HG03175 (cell line): ENCODE data around the gene CCDC24.
A peak's percentile ranks its signal among the peaks of the same experiment; 100 is the strongest.

ENCODE experiments used
- ATAC-seq: cut with Tn5 transposase; IDR thresholded peaks from one replicate; pipeline ENCODE4 v1.9.1; 2021; ENCODE audit warnings: mild to moderate bottlenecking, moderate library complexity; ENCODE audit not compliant: unreplicated experiment

Gene CCDC24

DNA sequence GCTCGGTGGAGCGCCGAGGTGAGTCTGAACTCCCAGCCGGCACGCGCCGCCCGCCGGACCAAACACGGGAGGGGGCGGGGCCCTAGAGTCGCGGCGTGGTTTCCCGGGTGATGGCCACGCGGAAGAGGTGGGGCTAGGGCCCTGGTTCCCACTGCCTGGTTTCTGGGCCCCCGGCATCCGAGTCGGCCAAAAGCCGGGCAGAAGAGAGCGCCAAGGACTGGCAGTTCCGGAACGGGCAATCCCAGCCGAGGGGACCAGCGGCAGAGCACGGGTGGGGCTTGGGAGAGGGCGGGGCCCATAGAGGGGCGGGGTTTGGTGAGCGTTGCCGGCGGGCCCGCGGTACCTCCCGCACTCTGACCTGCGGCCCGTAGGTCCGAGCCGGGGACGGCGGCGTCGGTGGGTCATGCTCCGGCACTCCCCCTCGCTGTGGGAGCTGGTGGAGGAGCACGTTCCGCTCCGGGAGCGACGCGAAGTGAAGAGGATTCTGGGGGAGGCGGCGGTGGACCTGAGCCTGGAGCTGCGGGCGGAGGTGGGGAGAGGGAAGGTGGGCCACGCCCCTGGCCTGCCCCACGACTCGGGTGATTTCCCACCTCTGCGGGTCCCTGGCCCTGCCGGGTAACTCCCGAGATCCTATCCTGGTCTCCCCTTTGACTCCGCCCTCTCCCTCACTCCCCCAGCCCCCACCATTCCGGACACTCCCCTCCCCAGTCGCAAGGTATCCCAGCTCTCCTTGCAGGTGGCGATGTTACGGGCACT is at the start of gene CCDC24:
TSS of gene CCDC24 (plus strand) at position 124 of the 756 bp plus-strand sequence. CDS start at position 404, 280 bp downstream.
- ATAC-seq, result peak; percentile 81

DNA sequence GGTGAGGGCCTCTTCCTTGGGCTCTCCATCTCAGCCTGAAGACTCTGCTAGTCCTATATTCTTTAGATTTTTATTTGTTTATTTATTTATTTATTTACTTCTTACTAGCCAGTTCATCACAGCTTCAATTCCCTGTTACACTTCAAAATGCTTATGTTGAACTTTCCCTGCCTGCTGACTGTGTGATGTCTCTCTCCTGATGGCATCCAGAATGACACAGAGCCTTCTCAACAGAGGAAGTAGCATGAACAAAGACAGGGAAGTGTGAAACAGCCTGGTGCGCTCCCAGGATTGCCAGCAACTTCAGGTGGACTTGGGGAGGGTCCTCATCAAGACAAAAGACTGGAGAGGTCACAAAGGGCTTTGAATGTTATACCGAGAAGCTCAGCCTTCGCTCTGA is 49.0 kb upstream of the CCDC24 start:
- no peak for ATAC-seq

GRCh38 chr1:43944860-43945259 is 46.5 kb upstream of the CCDC24 start:
- ATAC-seq, result no peak

- ATAC-seq, result no peak
Measured at GRCh38 chr1:43945674-43946235, 45.6 kb upstream of the CCDC24 start.

DNA sequence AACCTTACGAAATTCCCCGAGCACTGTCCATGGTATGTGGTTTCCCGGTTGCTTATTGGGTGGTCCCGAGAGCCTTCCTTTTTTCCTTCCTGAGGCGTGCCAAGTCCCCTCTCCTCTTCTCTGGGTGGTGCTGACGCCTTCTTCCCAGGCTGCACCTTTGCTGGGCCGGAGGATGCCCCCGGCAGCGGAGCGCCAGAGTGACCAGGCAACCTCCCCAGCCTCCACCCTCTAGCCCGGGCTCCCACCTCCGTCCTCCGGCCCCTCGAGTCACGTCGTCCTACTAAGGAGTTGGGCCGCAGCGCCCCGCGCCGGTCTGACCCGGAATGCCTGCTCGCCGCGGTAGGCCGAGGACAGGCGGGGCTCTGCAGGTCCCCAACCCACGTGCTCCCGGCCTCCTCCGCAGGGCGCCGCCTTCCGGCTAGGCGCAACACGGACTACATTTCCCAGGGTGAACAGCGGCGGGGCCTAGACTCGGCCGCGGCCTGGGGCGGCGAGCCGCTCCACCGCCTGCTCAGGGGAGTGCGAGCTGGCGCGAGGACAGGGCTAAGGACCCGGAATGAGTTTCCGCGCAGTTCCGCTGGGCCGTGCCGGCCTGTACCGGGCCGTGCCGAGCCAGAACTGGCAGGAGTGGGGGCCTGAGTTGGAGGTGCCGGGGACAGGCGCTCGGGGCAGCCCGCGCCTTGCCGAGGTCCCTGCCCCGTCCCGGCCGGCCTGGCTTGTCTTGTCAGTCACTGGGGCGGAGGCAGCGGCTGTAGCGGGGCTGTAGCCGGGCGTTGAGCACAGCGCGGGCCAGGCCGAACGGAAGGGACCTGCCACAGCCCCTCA is 45.0 kb upstream of the CCDC24 start, which contains the start of gene IPO13:
TSS of gene IPO13 (plus strand) at position 715 of the 825 bp plus-strand sequence. CDS start 651 bp downstream, outside the sequence.
- ATAC-seq, result peak; percentile 90

GRCh38 chr1:43947061-43947873 is 44.1 kb upstream of the CCDC24 start:
- peak; percentile 26 for ATAC-seq

DNA sequence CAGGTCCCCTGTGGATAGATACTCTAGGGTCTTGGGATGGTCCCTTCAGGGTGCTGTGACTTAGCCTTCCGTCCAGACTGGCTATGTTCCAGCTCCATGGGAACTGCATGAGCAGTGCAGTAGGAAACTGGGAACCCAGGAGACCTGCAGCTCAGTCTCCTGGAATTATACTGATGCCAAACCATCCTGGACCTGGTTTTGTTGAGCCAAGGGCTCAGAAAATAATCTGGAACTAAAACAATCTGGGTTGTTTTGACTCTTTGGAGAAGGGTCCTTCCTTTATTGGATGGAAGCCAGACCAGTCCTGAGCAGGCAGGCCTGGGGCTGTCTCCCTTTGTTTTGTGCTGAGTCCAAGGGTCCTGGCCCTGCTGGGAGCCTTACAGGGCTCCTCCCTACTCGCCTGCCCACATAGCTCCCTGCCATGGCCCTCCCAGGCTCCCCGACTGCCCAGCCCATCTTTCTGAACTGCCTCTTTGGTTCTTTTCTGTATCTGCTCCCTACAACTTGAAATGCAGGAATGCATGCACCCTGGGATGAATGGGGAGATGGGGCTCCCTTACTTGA is 43.4 kb upstream of the CCDC24 start:
- ATAC-seq, result no peak

DNA sequence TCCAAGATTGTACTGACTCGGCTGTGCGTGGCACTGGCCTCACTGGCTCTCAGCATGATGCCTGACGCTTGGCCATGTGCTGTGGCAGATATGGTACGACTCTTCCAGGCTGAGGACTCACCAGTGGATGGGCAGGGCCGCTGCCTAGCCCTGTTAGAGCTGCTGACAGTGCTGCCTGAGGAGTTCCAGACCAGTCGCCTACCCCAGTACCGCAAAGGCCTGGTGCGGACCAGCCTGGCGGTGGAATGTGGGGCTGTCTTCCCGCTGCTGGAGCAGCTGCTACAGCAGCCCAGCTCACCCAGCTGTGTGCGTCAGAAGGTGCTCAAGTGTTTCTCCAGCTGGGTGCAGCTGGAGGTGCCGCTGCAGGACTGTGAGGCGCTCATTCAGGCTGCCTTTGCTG is 41.7 kb upstream of the CCDC24 start:
- no peak for ATAC-seq

DNA sequence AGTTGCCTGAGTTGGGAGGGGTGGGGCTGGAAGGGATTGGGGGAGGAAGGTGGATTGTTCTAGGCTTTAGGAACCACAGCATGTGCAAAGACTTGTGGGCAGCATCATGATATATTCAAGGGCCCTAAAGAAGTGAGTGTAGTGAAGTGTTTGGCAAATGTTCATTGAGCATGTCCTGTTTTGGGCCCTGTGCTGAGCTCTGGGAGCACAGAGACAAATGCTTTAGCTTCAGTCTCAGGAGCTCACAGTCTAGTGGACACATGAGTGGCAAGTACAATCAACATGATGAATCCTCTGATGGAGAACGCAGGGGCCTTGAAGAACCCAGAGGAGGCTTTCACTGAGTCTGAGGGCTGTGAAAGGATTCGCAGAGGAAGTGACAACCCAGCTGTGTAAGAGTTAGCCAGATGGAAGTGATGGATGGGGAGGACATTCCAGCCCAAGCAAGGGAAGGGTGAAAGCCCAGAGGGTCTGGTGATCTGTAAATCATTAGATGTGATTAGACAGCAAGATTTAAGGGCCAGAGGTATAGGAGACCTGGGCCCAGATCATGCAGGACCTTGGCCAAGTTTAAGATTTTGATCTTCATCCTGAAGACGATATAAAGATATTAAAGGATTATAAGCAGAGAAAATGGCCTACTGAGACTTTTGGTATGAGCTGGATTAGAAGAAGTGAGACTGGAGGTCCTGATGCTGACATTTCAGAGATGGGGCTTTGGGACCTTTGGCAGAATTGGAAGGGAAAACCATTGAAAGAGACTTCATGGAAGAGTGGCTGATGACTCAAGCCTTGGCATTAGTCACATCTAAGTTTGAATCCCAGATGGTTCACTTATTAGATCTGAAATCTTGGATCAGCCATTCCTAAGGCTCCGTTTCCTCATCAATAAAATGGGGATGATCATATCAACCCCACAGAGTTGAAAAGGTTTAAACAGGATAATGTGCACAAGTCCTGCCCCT is 40.1 kb upstream of the CCDC24 start:
- no peak for ATAC-seq

DNA sequence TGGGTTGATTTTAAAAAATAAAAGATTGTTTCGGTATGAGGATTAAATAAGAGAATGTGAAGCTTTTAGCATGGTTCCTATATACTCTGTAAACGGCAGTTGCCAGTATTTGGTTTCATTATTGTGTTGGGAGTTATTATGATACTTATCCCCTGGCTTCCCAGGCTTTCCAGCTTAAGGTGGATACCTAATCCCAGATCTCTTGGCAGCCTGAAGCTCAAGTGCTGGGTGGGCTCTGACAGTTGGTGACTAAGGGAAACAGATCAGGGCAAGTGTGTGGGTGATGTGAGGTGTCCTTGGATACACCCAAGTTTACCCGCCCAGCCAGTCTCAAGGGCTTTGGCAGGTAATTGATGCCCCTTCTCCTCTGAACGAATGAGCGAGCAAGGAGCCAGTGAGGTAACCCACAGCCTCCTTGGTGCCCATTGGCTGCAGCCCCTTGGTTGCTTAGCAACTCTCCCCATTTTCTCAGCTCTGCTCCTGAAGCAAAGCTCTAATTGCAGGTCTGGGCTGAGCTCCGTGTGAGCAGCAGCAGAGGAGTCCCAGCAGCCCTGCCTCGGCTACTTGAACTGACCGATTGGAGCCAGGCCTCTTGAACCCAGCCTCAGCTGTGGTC is 38.6 kb upstream of the CCDC24 start:
- ATAC-seq, result no peak

DNA sequence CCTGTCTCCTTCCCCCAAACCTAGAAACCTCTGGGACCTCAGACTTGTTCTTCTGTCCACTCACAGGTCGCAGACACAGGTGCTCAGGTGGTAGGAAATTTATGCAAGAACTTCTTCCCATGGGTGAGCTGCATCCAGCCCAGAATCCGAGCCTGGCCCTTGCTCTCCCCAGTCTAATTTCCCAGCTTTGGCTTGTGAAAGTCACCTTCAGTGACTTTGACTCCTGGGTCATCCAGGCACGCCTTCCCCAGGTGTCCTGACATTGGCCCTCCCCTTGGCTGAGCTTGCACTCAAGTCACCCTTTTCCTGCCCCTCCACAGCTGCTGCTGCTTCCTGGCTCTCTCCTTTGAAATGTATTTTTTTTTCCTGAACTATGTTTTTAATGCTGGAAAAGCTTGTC is 38.0 kb upstream of the CCDC24 start:
- no peak for ATAC-seq

DNA sequence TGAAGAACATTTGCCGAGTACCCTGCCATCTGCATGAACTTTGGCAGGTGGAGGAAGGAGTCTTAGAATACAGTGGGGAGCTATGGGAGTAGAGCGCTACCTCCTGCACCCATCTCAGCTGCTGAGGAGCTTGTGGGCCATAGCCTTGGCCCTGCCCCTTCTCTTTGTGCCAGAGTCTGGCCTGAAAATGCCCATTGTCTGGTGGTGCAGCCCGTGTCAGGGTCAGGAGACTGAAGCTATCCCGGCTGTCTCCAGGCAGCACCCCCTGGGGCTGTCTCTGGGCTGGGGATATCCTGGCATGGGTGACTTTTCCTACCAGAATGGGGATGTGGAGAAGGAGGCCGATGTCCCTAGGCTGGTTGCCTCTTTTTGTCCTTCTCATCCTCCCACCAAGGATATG is 37.4 kb upstream of the CCDC24 start:
- no peak for ATAC-seq

DNA sequence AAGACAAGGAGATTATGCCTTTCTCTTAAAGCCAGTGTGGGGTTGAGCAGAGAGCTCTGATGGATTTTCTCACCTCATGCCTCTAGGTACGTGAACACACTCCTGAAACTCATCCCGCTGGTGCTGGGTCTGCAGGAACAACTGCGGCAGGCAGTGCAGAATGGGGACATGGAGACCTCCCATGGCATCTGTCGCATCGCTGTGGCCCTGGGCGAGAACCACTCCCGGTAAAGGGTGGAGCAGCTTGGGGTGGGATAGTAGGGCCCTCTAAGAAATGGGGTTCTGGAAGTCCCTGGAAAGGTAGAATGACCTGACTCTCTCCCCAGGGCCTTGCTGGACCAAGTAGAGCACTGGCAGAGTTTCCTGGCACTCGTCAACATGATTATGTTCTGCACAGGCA is 35.2 kb upstream of the CCDC24 start:
- no peak for ATAC-seq

DNA sequence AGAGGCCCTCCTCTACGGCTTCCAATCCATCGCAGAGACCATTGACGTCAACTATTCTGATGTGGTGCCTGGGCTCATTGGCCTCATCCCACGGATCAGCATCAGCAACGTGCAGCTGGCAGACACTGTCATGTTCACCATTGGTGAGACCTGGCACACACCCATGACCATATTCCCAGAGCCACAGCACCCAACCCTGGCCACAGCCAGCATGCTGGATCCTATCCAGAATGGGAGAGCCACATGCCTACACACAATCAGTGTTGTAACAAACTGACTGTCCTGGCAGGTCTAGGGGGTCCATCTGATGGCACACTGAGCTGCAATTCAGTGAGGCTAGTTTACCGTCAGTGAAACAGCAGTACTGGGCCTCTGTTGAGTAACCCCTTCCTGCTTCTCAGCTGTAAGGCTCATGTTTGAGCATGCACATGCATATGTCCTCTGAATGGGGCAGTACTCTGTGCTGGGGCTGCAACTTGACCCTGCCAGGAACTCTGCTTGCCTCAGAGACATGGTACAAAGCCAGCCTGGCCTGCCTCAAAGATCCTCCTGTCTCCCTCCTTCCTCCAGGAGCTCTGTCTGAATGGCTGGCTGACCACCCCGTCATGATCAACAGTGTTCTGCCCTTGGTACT is 33.9 kb upstream of the CCDC24 start:
- no peak for ATAC-seq

DNA sequence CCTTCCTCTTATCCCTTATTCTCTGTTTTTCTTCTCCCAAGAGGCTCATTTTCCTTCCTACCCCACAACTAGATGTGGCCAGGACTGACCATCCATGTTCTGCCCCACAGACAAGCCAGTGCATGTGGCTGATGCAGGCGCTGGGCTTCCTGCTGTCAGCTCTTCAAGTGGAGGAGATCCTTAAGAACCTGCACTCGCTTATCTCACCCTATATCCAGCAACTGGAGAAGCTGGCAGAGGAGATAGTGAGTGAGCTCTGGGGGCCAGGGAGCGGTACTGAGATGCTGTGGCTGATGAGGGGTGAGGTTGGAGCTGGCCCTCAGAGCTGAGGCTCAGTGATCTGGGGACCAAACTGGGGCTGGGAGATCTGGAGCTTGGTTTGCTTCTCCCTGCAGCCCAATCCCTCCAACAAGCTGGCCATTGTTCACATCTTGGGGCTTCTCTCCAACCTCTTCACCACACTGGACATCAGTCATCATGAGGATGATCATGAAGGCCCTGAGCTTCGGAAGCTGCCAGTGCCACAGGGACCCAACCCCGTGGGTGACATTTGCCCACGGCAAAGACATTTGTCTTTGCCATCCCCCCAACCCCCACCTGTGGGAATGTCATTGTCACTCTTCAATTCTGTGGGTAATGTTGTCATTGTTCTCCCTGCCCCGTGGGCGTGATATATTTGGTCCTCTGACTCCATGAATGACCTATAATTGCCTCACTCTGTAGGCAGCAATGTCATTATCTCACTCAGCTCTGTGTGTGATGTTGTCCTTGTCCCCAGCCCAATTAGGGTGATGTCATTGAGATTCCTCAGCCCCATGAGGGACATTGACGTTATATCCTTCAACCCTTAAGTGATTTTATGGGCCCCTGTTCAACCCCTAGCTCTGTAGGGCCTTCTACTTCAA is 32.8 kb upstream of the CCDC24 start:
- ATAC-seq, result no peak

GRCh38 chr1:43960798-43961197 is 30.6 kb upstream of the CCDC24 start:
- no peak for ATAC-seq

GRCh38 chr1:43961692-43962091 is 29.7 kb upstream of the CCDC24 start:
- no peak for ATAC-seq
